NOMO-1 treated with dmso at 0.1 percent for 144 hours (cell line): ENCODE measurements around the gene DEFB115.
"Not testable (repeated sequence)": the region's sequence is repeated elsewhere in the genome, so short reads cannot be mapped to it uniquely, and the experiment has no call there.

Experiments used
- DNase-seq: peaks from one replicate; lab custom pipeline; 2025; ENCODE audit not compliant: unreplicated experiment; lab: John Stamatoyannopoulos, UW

DEFB115 gene

GRCh38 chr20:31257364-31257763 is at the start of gene DEFB115:
DEFB115 (plus strand) TSS chr20:31257664; CDS start chr20:31257664, 0 bp downstream.
- no peak for DNase-seq

- no peak for DNase-seq
Observed at GRCh38 chr20:31236953-31237352, 20.5 kb upstream of the DEFB115 start.

GRCh38 chr20:31237763-31238162 is 19.7 kb upstream of the DEFB115 start:
- DNase-seq = no peak

- DNase-seq = no peak
Observed at GRCh38 chr20:31239139-31239538, 18.3 kb upstream of the DEFB115 start.

GRCh38 chr20:31256959-31257358 is 505 bp upstream of the DEFB115 start:
- DNase-seq = no peak

GRCh38 chr20:31260326-31260932 is 3.0 kb downstream of the DEFB115 start:
- peak; percentile 4 for DNase-seq

GRCh38 chr20:31274441-31274840 is 17.0 kb downstream of the DEFB115 start:
- DNase-seq = no peak

- no peak for DNase-seq
Observed at GRCh38 chr20:31278178-31278577, 20.7 kb downstream of the DEFB115 start.

GRCh38 chr20:31284964-31285363 is 27.5 kb downstream of the DEFB115 start:
- DNase-seq = not testable (repeated sequence)

GRCh38 chr20:31308535-31309162 is 51.2 kb downstream of the DEFB115 start, which contains the start of gene DEFB116:
DEFB116 (minus strand) TSS chr20:31308585; CDS start chr20:31308585, 0 bp downstream.
- no peak for DNase-seq
